WERI-Rb-1 (cell line): Measurements from ENCODE around the gene POFUT1.
"Not testable (repeated sequence)": the region's sequence is repeated elsewhere in the genome, so short reads cannot be mapped to it uniquely, and the experiment has no call there.

Experiments
- DNase-seq: peaks from one replicate; pipeline ENCODE4 v3.0.0-alpha.2; 2020
- H3K27ac ChIP-seq: fragments of 250-450 bp; sonication (Bioruptor Pico); 2 replicates; pipeline ENCODE4 v1.5.1; 2020; ENCODE audit warnings: mild to moderate bottlenecking, moderate library complexity
- H3K27me3 ChIP-seq: fragments of 250-450 bp; sonication (Bioruptor Pico); 2 replicates; pipeline ENCODE4 v1.5.1; 2021; ENCODE audit warnings: mild to moderate bottlenecking, low read depth, moderate library complexity; ENCODE audit not compliant: insufficient read depth, severe bottlenecking
- H3K36me3 ChIP-seq: fragments of 250-450 bp; sonication (Bioruptor Pico); 2 replicates; pipeline ENCODE4 v1.5.1; 2020; ENCODE audit warnings: mild to moderate bottlenecking, moderate library complexity
- H3K4me3 ChIP-seq: 2 replicates; pipeline ENCODE4 v1.5.1; 2011; ENCODE audit warnings: low read depth, mild to moderate bottlenecking, control low read depth, low read length
- H3K9me3 ChIP-seq: fragments of 250-450 bp; sonication (Bioruptor Pico); 2 replicates; pipeline ENCODE4 v1.5.1; 2021; ENCODE audit warnings: mild to moderate bottlenecking, moderate library complexity; ENCODE audit not compliant: severe bottlenecking
- CTCF ChIP-seq: IDR thresholded peaks from 2 replicates; pipeline ENCODE4 v1.5.1; 2011; ENCODE audit warnings: low read depth, mild to moderate bottlenecking, control low read depth, inconsistent platforms, low read length

Gene POFUT1

GRCh38 chr20:32195581-32195980 is 12.1 kb upstream of the POFUT1 start:
- no peaks in the 10 kb centered on the region for H3K27me3 ChIP-seq
- TF ChIP-seq CTCF, result no peak
- H3K36me3 ChIP-seq, result peaks cover 72% of the 10 kb centered on the region
- no peak overlapping the region for H3K27ac ChIP-seq
- H3K9me3 ChIP-seq, result no peaks in the 10 kb centered on the region
- no peak overlapping the region for H3K4me3 ChIP-seq
- no peak for DNase-seq

- not testable (repeated sequence) for H3K9me3 ChIP-seq, H3K27me3 ChIP-seq, H3K27ac ChIP-seq, H3K4me3 ChIP-seq, DNase-seq
- H3K36me3 ChIP-seq, result peaks cover 83% of the 10 kb centered on the region
Observed at GRCh38 chr20:32196613-32197012, 11.1 kb upstream of the POFUT1 start.

- not testable (repeated sequence) for DNase-seq, H3K27me3 ChIP-seq, H3K27ac ChIP-seq, H3K9me3 ChIP-seq, H3K4me3 ChIP-seq
- peak; percentile 27; the same call in 1 of the 2 replicates for TF ChIP-seq CTCF
- H3K36me3 ChIP-seq, result peaks cover 83% of the 10 kb centered on the region
Observed at GRCh38 chr20:32197136-32197535, 10.5 kb upstream of the POFUT1 start.

GRCh38 chr20:32199006-32199405 is 8.7 kb upstream of the POFUT1 start:
- H3K4me3 ChIP-seq, result no peak overlapping the region
- H3K9me3 ChIP-seq, result no peaks in the 10 kb centered on the region
- DNase-seq, result no peak
- peaks cover 98% of the 10 kb centered on the region for H3K36me3 ChIP-seq
- no peaks in the 10 kb centered on the region for H3K27me3 ChIP-seq
- no peak overlapping the region for H3K27ac ChIP-seq
- TF ChIP-seq CTCF, result no peak

GRCh38 chr20:32201296-32201976 is 6.2 kb upstream of the POFUT1 start:
- no peaks in the 10 kb centered on the region for H3K9me3 ChIP-seq
- no peak for TF ChIP-seq CTCF
- peaks cover 87% of the 10 kb centered on the region for H3K36me3 ChIP-seq
- no peak for DNase-seq
- H3K27me3 ChIP-seq, result no peaks in the 10 kb centered on the region
- H3K4me3 ChIP-seq, result no peak overlapping the region
- no peak overlapping the region for H3K27ac ChIP-seq

- Histone ChIP-seq H3K27me3 (no peaks in the 10 kb centered on the region), H3K27ac (no peak overlapping the region), H3K36me3 (peaks cover 82% of the 10 kb centered on the region), H3K4me3 (no peak overlapping the region), H3K9me3 (no peaks in the 10 kb centered on the region)
- no peak for DNase-seq
- no peak for TF ChIP-seq CTCF
Observed at GRCh38 chr20:32201977-32202363, 5.7 kb upstream of the POFUT1 start.
